ENCODE measurements around the gene CCDC3.

Gene CCDC3

GRCh38 chr10:13001041-13001886 is at the start of gene CCDC3:
TSS of gene CCDC3 (minus strand) at chr10:13001713. CDS start at chr10:13001570, 143 bp downstream.
- Histone ChIP-seq H3K27me3 (ENCODE audit: control insufficient read depth, insufficient read depth, low read length) (peaks cover 43% of the 10 kb centered on the region), H3K4me3 (ENCODE audit: low read length) (peak within 1 kb of the TSS; percentile 61), H3K27ac (ENCODE audit: low read length) (no peak within 1 kb of the TSS), H3K9me3 (ENCODE audit: control insufficient read depth, low read depth, low read length) (no peaks in the 10 kb centered on the region), H3K36me3 (ENCODE audit: control insufficient read depth, low read depth, low read length) (no peaks in the 10 kb centered on the region), H3K4me1 (ENCODE audit: control insufficient read depth, low read depth, low read length) (peaks cover 3% of the 10 kb centered on the region), H3K9ac (ENCODE audit: low read length) (no peak within 1 kb of the TSS)

- Histone ChIP-seq H3K27me3 (ENCODE audit: control insufficient read depth, insufficient read depth, low read length) (no peaks in the 10 kb centered on the region), H3K4me1 (ENCODE audit: control insufficient read depth, low read depth, low read length) (peaks cover 17% of the 10 kb centered on the region), H3K36me3 (ENCODE audit: control insufficient read depth, low read depth, low read length) (no peaks in the 10 kb centered on the region), H3K9me3 (ENCODE audit: control insufficient read depth, low read depth, low read length) (no peaks in the 10 kb centered on the region), H3K27ac (ENCODE audit: low read length) (no peak overlapping the region), H3K9ac (ENCODE audit: low read length) (no peak overlapping the region), H3K4me3 (ENCODE audit: low read length) (no peak overlapping the region)
Observed at GRCh38 chr10:13051126-13051694, 49.7 kb upstream of the CCDC3 start.

- Histone ChIP-seq H3K27me3 (ENCODE audit: control insufficient read depth, insufficient read depth, low read length) (no peaks in the 10 kb centered on the region), H3K9me3 (ENCODE audit: control insufficient read depth, low read depth, low read length) (no peaks in the 10 kb centered on the region), H3K4me3 (ENCODE audit: low read length) (no peak overlapping the region), H3K9ac (ENCODE audit: low read length) (no peak overlapping the region), H3K4me1 (ENCODE audit: control insufficient read depth, low read depth, low read length) (peaks cover 17% of the 10 kb centered on the region), H3K36me3 (ENCODE audit: control insufficient read depth, low read depth, low read length) (no peaks in the 10 kb centered on the region), H3K27ac (ENCODE audit: low read length) (no peak overlapping the region)
Observed at GRCh38 chr10:13049774-13050420, 48.4 kb upstream of the CCDC3 start.

- no peaks in the 10 kb centered on the region for H3K36me3 ChIP-seq (ENCODE audit: control insufficient read depth, low read depth, low read length)
- H3K27ac ChIP-seq (ENCODE audit: low read length): no peak overlapping the region
- no peak overlapping the region for H3K9ac ChIP-seq (ENCODE audit: low read length)
- H3K27me3 ChIP-seq (ENCODE audit: control insufficient read depth, insufficient read depth, low read length): no peaks in the 10 kb centered on the region
- no peaks in the 10 kb centered on the region for H3K9me3 ChIP-seq (ENCODE audit: control insufficient read depth, low read depth, low read length)
- H3K4me3 ChIP-seq (ENCODE audit: low read length): no peak overlapping the region
- peaks cover 17% of the 10 kb centered on the region for H3K4me1 ChIP-seq (ENCODE audit: control insufficient read depth, low read depth, low read length)
Observed at GRCh38 chr10:13048762-13049161, 47.2 kb upstream of the CCDC3 start.

- H3K27ac ChIP-seq (ENCODE audit: low read length): no peak overlapping the region
- no peaks in the 10 kb centered on the region for H3K27me3 ChIP-seq (ENCODE audit: control insufficient read depth, insufficient read depth, low read length)
- H3K9me3 ChIP-seq (ENCODE audit: control insufficient read depth, low read depth, low read length): no peaks in the 10 kb centered on the region
- H3K4me3 ChIP-seq (ENCODE audit: low read length): no peak overlapping the region
- peaks cover 17% of the 10 kb centered on the region for H3K4me1 ChIP-seq (ENCODE audit: control insufficient read depth, low read depth, low read length)
- H3K36me3 ChIP-seq (ENCODE audit: control insufficient read depth, low read depth, low read length): no peaks in the 10 kb centered on the region
- no peak overlapping the region for H3K9ac ChIP-seq (ENCODE audit: low read length)
Observed at GRCh38 chr10:13047529-13048206, 46.2 kb upstream of the CCDC3 start.

- Histone ChIP-seq H3K4me1 (ENCODE audit: control insufficient read depth, low read depth, low read length) (peaks cover 17% of the 10 kb centered on the region), H3K9me3 (ENCODE audit: control insufficient read depth, low read depth, low read length) (no peaks in the 10 kb centered on the region), H3K27ac (ENCODE audit: low read length) (no peak overlapping the region), H3K4me3 (ENCODE audit: low read length) (no peak overlapping the region), H3K36me3 (ENCODE audit: control insufficient read depth, low read depth, low read length) (no peaks in the 10 kb centered on the region), H3K9ac (ENCODE audit: low read length) (no peak overlapping the region), H3K27me3 (ENCODE audit: control insufficient read depth, insufficient read depth, low read length) (no peaks in the 10 kb centered on the region)
Observed at GRCh38 chr10:13046851-13047528, 45.5 kb upstream of the CCDC3 start.

GRCh38 chr10:13043520-13043919 is 42.0 kb upstream of the CCDC3 start:
- Histone ChIP-seq H3K4me3 (ENCODE audit: low read length) (no peak overlapping the region), H3K4me1 (ENCODE audit: control insufficient read depth, low read depth, low read length) (peaks cover 12% of the 10 kb centered on the region), H3K27me3 (ENCODE audit: control insufficient read depth, insufficient read depth, low read length) (no peaks in the 10 kb centered on the region), H3K36me3 (ENCODE audit: control insufficient read depth, low read depth, low read length) (no peaks in the 10 kb centered on the region), H3K9me3 (ENCODE audit: control insufficient read depth, low read depth, low read length) (no peaks in the 10 kb centered on the region), H3K27ac (ENCODE audit: low read length) (no peak overlapping the region), H3K9ac (ENCODE audit: low read length) (no peak overlapping the region)

GRCh38 chr10:13039761-13040160 is 38.2 kb upstream of the CCDC3 start:
- Histone ChIP-seq H3K9me3 (ENCODE audit: control insufficient read depth, low read depth, low read length) (no peaks in the 10 kb centered on the region), H3K27ac (ENCODE audit: low read length) (no peak overlapping the region), H3K9ac (ENCODE audit: low read length) (no peak overlapping the region), H3K36me3 (ENCODE audit: control insufficient read depth, low read depth, low read length) (no peaks in the 10 kb centered on the region), H3K4me3 (ENCODE audit: low read length) (no peak overlapping the region), H3K27me3 (ENCODE audit: control insufficient read depth, insufficient read depth, low read length) (no peaks in the 10 kb centered on the region), H3K4me1 (ENCODE audit: control insufficient read depth, low read depth, low read length) (no peaks in the 10 kb centered on the region)

GRCh38 chr10:13038391-13038790 is 36.9 kb upstream of the CCDC3 start:
- Histone ChIP-seq H3K27me3 (ENCODE audit: control insufficient read depth, insufficient read depth, low read length) (no peaks in the 10 kb centered on the region), H3K27ac (ENCODE audit: low read length) (no peak overlapping the region), H3K36me3 (ENCODE audit: control insufficient read depth, low read depth, low read length) (no peaks in the 10 kb centered on the region), H3K4me3 (ENCODE audit: low read length) (no peak overlapping the region), H3K9ac (ENCODE audit: low read length) (no peak overlapping the region), H3K4me1 (ENCODE audit: control insufficient read depth, low read depth, low read length) (no peaks in the 10 kb centered on the region), H3K9me3 (ENCODE audit: control insufficient read depth, low read depth, low read length) (no peaks in the 10 kb centered on the region)

GRCh38 chr10:13037832-13038231 is 36.3 kb upstream of the CCDC3 start:
- Histone ChIP-seq H3K4me1 (ENCODE audit: control insufficient read depth, low read depth, low read length) (no peaks in the 10 kb centered on the region), H3K4me3 (ENCODE audit: low read length) (no peak overlapping the region), H3K9me3 (ENCODE audit: control insufficient read depth, low read depth, low read length) (no peaks in the 10 kb centered on the region), H3K36me3 (ENCODE audit: control insufficient read depth, low read depth, low read length) (no peaks in the 10 kb centered on the region), H3K27ac (ENCODE audit: low read length) (no peak overlapping the region), H3K9ac (ENCODE audit: low read length) (no peak overlapping the region), H3K27me3 (ENCODE audit: control insufficient read depth, insufficient read depth, low read length) (no peaks in the 10 kb centered on the region)

- Histone ChIP-seq H3K9ac (ENCODE audit: low read length) (no peak overlapping the region), H3K4me3 (ENCODE audit: low read length) (no peak overlapping the region), H3K27me3 (ENCODE audit: control insufficient read depth, insufficient read depth, low read length) (no peaks in the 10 kb centered on the region), H3K27ac (ENCODE audit: low read length) (no peak overlapping the region), H3K9me3 (ENCODE audit: control insufficient read depth, low read depth, low read length) (no peaks in the 10 kb centered on the region), H3K4me1 (ENCODE audit: control insufficient read depth, low read depth, low read length) (no peaks in the 10 kb centered on the region), H3K36me3 (ENCODE audit: control insufficient read depth, low read depth, low read length) (no peaks in the 10 kb centered on the region)
Observed at GRCh38 chr10:13036841-13037240, 35.3 kb upstream of the CCDC3 start.

Measured in iPS-18a (cell line).